ENCODE measurements around the gene DOCK1.

DNA sequence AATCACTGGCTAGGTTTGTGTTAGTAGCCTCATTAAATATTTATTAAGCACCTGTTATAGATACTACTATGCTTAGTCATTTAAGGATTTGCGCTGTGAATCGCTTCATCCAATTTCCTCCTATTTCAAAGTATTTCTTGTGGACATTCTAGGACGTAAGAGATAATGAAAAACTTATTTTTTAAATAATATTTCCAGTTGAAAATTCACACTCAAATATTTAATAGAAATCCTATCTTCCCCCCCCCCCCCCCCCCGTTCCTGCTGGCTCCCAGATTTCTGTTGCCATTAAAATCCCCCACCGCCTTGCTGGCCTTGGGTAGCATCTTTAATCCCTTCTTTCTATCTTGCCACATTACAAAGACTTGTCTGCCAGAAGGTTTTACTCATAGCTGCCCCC is 285.2 kb downstream of the DOCK1 start:
- TF ChIP-seq, protein P1, sequence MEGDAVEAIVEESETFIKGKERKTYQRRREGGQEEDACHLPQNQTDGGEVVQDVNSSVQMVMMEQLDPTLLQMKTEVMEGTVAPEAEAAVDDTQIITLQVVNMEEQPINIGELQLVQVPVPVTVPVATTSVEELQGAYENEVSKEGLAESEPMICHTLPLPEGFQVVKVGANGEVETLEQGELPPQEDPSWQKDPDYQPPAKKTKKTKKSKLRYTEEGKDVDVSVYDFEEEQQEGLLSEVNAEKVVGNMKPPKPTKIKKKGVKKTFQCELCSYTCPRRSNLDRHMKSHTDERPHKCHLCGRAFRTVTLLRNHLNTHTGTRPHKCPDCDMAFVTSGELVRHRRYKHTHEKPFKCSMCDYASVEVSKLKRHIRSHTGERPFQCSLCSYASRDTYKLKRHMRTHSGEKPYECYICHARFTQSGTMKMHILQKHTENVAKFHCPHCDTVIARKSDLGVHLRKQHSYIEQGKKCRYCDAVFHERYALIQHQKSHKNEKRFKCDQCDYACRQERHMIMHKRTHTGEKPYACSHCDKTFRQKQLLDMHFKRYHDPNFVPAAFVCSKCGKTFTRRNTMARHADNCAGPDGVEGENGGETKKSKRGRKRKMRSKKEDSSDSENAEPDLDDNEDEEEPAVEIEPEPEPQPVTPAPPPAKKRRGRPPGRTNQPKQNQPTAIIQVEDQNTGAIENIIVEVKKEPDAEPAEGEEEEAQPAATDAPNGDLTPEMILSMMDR (conservative IDR thresholded peaks at IDR 0.05): no peak
- TF ChIP-seq ZFX (IDR thresholded peaks at IDR 0.05): no peak

All from C4-2B (cell line).